B cell (primary cell): ENCODE measurements around the gene SLC6A2. TPM values are rescaled to one million over a fixed set of nuclear protein-coding genes. Genes with fewer than 3 reads are reported as not detected.

Experiments used
- ATAC-seq: fragments of 200-7000 bp; cut with Tn5 transposase; one replicate; pipeline ENCODE4 v1.10.0; 2021; ENCODE audit warnings: low read depth, mild to moderate bottlenecking, moderate number of reproducible peaks, moderate library complexity
- CTCF ChIA-PET: fragments of 350-600 bp; sonication (Branson Sonifier 250); formaldehyde crosslinking; loops from one replicate; lab custom pipeline; 2021; ENCODE audit warnings: antibody characterized with exemption, inconsistent platforms; lab: Charles Lee
- POLR2A ChIA-PET: fragments of 350-600 bp; sonication (Branson Sonifier 250); formaldehyde crosslinking; loops from one replicate; lab custom pipeline; 2021; ENCODE audit warnings: antibody characterized with exemption; lab: Charles Lee
- DNase-seq: peaks from one replicate; pipeline ENCODE4 v3.0.0; 2013
- H2AFZ ChIP-seq: 2 replicates; pipeline ENCODE4 v1.6.1; 2012; ENCODE audit warnings: mild to moderate bottlenecking, low read depth, low read length; ENCODE audit not compliant: insufficient read depth, poor library complexity, severe bottlenecking
- H3K27ac ChIP-seq, 2 donors: 1 replicate in 1 of 2; 2 replicates in 1 of 2; pipeline ENCODE4 v1.5.1; 2012 to 2013; ENCODE audit warnings: low read length in 2 of 2, mild to moderate bottlenecking in 2 of 2, moderate library complexity in 1 of 2
- H3K27me3 ChIP-seq, 4 experiments: fragments of 200-600 bp in 1 of 4; sonication (generic) in 1 of 4; replicated peaks in 1 of 4; 1 replicate in 2 of 4; 2 replicates in 2 of 4; pipeline versions ENCODE4 v1.6.1 to v1.7.0; 2013 to 2016; ENCODE audit warnings: low read length in 3 of 4, mild to moderate bottlenecking in 2 of 4, mixed read lengths in 1 of 4, moderate library complexity in 1 of 4; ENCODE audit not compliant: insufficient read depth in 4 of 4, control insufficient read depth in 3 of 4; ENCODE audit errors: control extremely low read depth in 1 of 4
- H3K36me3 ChIP-seq, 2 experiments: replicated peaks in 1 of 2; 1 replicate in 1 of 2; 2 replicates in 1 of 2; pipeline versions ENCODE4 v1.6.1 to v1.7.1; 2013; ENCODE audit warnings: low read length in 1 of 2; ENCODE audit not compliant: insufficient read depth in 2 of 2, control insufficient read depth in 1 of 2; ENCODE audit errors: control extremely low read depth in 1 of 2, extremely low read depth in 1 of 2
- H3K4me1 ChIP-seq, 2 donors: fragments of 200-600 bp in 1 of 2; sonication (generic) in 1 of 2; 1 replicate in 1 of 2; 2 replicates in 1 of 2; pipeline versions ENCODE4 v1.5.1 to v1.6.1; 2013 to 2017; ENCODE audit warnings: low read length in 2 of 2; ENCODE audit not compliant: control insufficient read depth in 2 of 2, insufficient read depth in 2 of 2
- H3K4me2 ChIP-seq: replicated peaks from 2 replicates; pipeline ENCODE3; 2012; ENCODE audit warnings: mild to moderate bottlenecking, low read depth, low read length; ENCODE audit not compliant: poor library complexity, severe bottlenecking
- H3K4me3 ChIP-seq, 5 experiments: fragments of 200-600 bp in 1 of 5; sonication (generic) in 1 of 5; 1 replicate in 3 of 5; 2 replicates in 2 of 5; pipeline versions ENCODE4 v1.5.1 to v1.7.0; 2011 to 2016; ENCODE audit warnings: low read length in 4 of 5, mild to moderate bottlenecking in 4 of 5, low read depth in 2 of 5, control low read depth in 1 of 5, moderate library complexity in 1 of 5; ENCODE audit not compliant: insufficient read depth in 1 of 5; ENCODE audit errors: control extremely low read depth in 1 of 5, extremely low read depth in 1 of 5
- H3K79me2 ChIP-seq: fragments of 200-600 bp; sonication (generic); one replicate; pipeline ENCODE4 v1.6.0; 2016; ENCODE audit warnings: low read length; ENCODE audit not compliant: control insufficient read depth, insufficient read depth
- H3K9ac ChIP-seq: fragments of 200-600 bp; sonication (generic); 2 replicates; pipeline ENCODE4 v1.6.1; 2017; ENCODE audit warnings: mild to moderate bottlenecking, low read length, moderate library complexity
- H3K9me3 ChIP-seq, 3 donors: one replicate each; pipeline versions ENCODE4 v1.6.1 to v1.7.1; 2013; ENCODE audit warnings: low read length in 2 of 3; ENCODE audit not compliant: control insufficient read depth in 2 of 3, insufficient read depth in 1 of 3; ENCODE audit errors: control extremely low read depth in 1 of 3
- H4K20me1 ChIP-seq: 2 replicates; pipeline ENCODE4 v1.6.0; 2012; ENCODE audit warnings: mild to moderate bottlenecking, low read length; ENCODE audit not compliant: insufficient read depth, control insufficient read depth, poor library complexity, severe bottlenecking
- H3K27ac Mint-ChIP-seq: one replicate; pipeline ENCODE4 v1.8.0; 2021; ENCODE audit warnings: mixed read lengths
- H3K27me3 Mint-ChIP-seq: one replicate; pipeline ENCODE4 v1.8.0; 2021; ENCODE audit warnings: mixed read lengths
- H3K4me1 Mint-ChIP-seq: one replicate; pipeline ENCODE4 v1.8.0; 2021; ENCODE audit warnings: mixed read lengths
- H3K4me3 Mint-ChIP-seq: one replicate; pipeline ENCODE4 v1.8.0; 2021; ENCODE audit warnings: mixed read lengths
- H3K9me3 Mint-ChIP-seq: one replicate; pipeline ENCODE4 v1.8.0; 2022; ENCODE audit warnings: mixed read lengths; ENCODE audit not compliant: insufficient read depth
- CTCF ChIP-seq: fragments of 200-600 bp; IDR thresholded peaks from one replicate; pipeline ENCODE4 v1.8.0; 2022; ENCODE audit warnings: antibody characterized with exemption, mild to moderate bottlenecking
- EZH2 ChIP-seq: IDR thresholded peaks from 2 replicates; pipeline ENCODE4 v1.6.1; 2012; ENCODE audit warnings: borderline replicate concordance, low read depth, mild to moderate bottlenecking, moderate library complexity, low read length; ENCODE audit not compliant: insufficient read depth, poor library complexity, severe bottlenecking
- WGBS: methylation state at CpG from one replicate; pipeline ENCODE4 v1.1.5; 2013; ENCODE audit warnings: missing lambda C conversion rate; ENCODE audit not compliant: insufficient coverage; 5-methylcytosine and 5-hydroxymethylcytosine counted together
- intact Hi-C: fragments of 100-400 bp; cut with micrococcal nuclease; formaldehyde crosslinking; loops from one replicate; pipeline ENCODE4 v1.10.0; 2022
- polyA plus RNA-seq: library from polyadenylated mRNA; depleted of rRNA; stranded (reverse); fragments of >200 nt; gene quantifications from 2 replicates; pipeline ENCODE4 v1.2.3, GENCODE V29; 2012
- total RNA-seq, 2 donors: library from RNA; stranded (reverse); fragments of 120-200 nt in 1 of 2; gene quantifications; 1 replicate in 1 of 2; 2 replicates in 1 of 2; pipeline versions ENCODE4 v1.2.3 to v1.2.4, GENCODE V29; 2013 to 2022

SLC6A2 gene
- total and polyA plus RNA-seq, 2 donors (not counting 1 experiment from before 2014, with no cell fraction given), result not detected

- Histone ChIP-seq H4K20me1 (no peaks in the 10 kb centered on the region), H3K4me3 (no peak overlapping the region), H3K27me3 (peaks cover 0 to 3% (median 0%) of the 10 kb centered on the region in 4 experiments), H3K9me3 (peaks cover 0 to 9% (median 0%) of the 10 kb centered on the region in 3 donors), H3K4me1 (no peaks in the 10 kb centered on the region), H3K36me3 (no peaks in the 10 kb centered on the region), H3K27ac (no peak overlapping the region), H3K4me2 (no peak overlapping the region), H2AFZ (no peak overlapping the region), H3K9ac (no peak overlapping the region), H3K79me2 (no peaks in the 10 kb centered on the region)
- Mint-ChIP-seq H3K4me1 (no peaks in the 10 kb centered on the region), H3K4me3 (no peak overlapping the region), H3K9me3 (no peaks in the 10 kb centered on the region), H3K27ac (no peak overlapping the region), H3K27me3 (peaks cover 21% of the 10 kb centered on the region)
- intact Hi-C loops, result no loop called here
- no peak for TF ChIP-seq CTCF
- ChIA-PET POLR2A (no interaction called here), CTCF (no interaction called here)
- ATAC-seq (no peak), DNase-seq (no peak)
- WGBS, result 100% methylated on average over 1 of the region's 1 CpG
Measured at GRCh38 chr16:55663225-55663624, 7.4 kb downstream of the SLC6A2 start.

- Histone ChIP-seq H4K20me1 (no peaks in the 10 kb centered on the region), H3K9me3 (peaks cover 0 to 9% (median 0%) of the 10 kb centered on the region in 3 donors), H3K4me1 (no peaks in the 10 kb centered on the region), H3K36me3 (no peaks in the 10 kb centered on the region), H3K4me3 (no peak overlapping the region), H3K27ac (no peak overlapping the region), H3K4me2 (no peak overlapping the region), H3K79me2 (no peaks in the 10 kb centered on the region), H3K27me3 (peaks cover 0 to 3% (median 0%) of the 10 kb centered on the region in 4 experiments), H2AFZ (no peak overlapping the region), H3K9ac (no peak overlapping the region)
- no peaks in the 10 kb centered on the region for H3K4me1 Mint-ChIP-seq
- WGBS, result 83% methylated on average over 3 of the region's 8 CpGs
- TF ChIP-seq EZH2, result no peak
- TF ChIP-seq CTCF, result no peak
- ChIA-PET CTCF (no interaction called here), POLR2A (no interaction called here)
- no peak overlapping the region for H3K4me3 Mint-ChIP-seq
- no peak overlapping the region for H3K27ac Mint-ChIP-seq
- ATAC-seq, result no peak
- H3K9me3 Mint-ChIP-seq, result no peaks in the 10 kb centered on the region
- intact Hi-C loops, result no loop called here
- peaks cover 13% of the 10 kb centered on the region for H3K27me3 Mint-ChIP-seq
- DNase-seq, result no peak
Measured at GRCh38 chr16:55663765-55664677, 8.2 kb downstream of the SLC6A2 start.
